LHCN-M2 (cell line): ENCODE measurements around the gene HS3ST1. TPM values are rescaled to one million over a fixed set of nuclear protein-coding genes. Genes with fewer than 3 reads are reported as not detected.
A peak's percentile ranks its signal among the peaks of the same experiment; 100 is the strongest.

Experiments
- DNase-seq: peaks from one replicate; pipeline ENCODE4 v3.0.0-alpha.2; 2012; ENCODE audit warnings: low read depth
- polyA plus RNA-seq: library from polyadenylated mRNA; unstranded; fragments of >200 nt; gene quantifications from one replicate; pipeline ENCODE4 v1.2.1, GENCODE V29; 2012; ENCODE audit warnings: missing spikeins
- total RNA-seq: library from RNA; depleted of rRNA; stranded (reverse); fragments of >200 nt; gene quantifications from 2 replicates; pipeline ENCODE4 v1.2.3, GENCODE V29; 2014; rRNA removed

The HS3ST1 gene
- total RNA-seq: under 0.01 and 0.06 TPM in 2 replicates
- polyA plus RNA-seq: 0.09 TPM

- no peak for DNase-seq
These were observed at the start of gene HS3ST1 for GRCh38 chr4:11428231-11428898. TSS of gene HS3ST1 (minus strand) at chr4:11428894. CDS start at chr4:11400005, 28,889 bp downstream.

GRCh38 chr4:11475871-11476270 is 47.2 kb upstream of the HS3ST1 start:
- no peak for DNase-seq

GRCh38 chr4:11474146-11474545 is 45.5 kb upstream of the HS3ST1 start:
- DNase-seq: no peak

GRCh38 chr4:11472535-11472934 is 43.8 kb upstream of the HS3ST1 start:
- DNase-seq: no peak

- DNase-seq: no peak
These were observed 42.9 kb upstream of the HS3ST1 start for GRCh38 chr4:11471618-11472017.

GRCh38 chr4:11471046-11471441 is 42.4 kb upstream of the HS3ST1 start:
- no peak for DNase-seq

- DNase-seq: no peak
These were observed 41.8 kb upstream of the HS3ST1 start for GRCh38 chr4:11470438-11471045.

GRCh38 chr4:11469650-11470437 is 41.1 kb upstream of the HS3ST1 start:
- no peak for DNase-seq

- peak; percentile 19 for DNase-seq
These were observed 40.2 kb upstream of the HS3ST1 start for GRCh38 chr4:11468901-11469300.

GRCh38 chr4:11467931-11468330 is 39.2 kb upstream of the HS3ST1 start:
- no peak for DNase-seq

GRCh38 chr4:11463707-11464106 is 35.0 kb upstream of the HS3ST1 start:
- DNase-seq: no peak

GRCh38 chr4:11456401-11456800 is 27.7 kb upstream of the HS3ST1 start:
- DNase-seq: no peak

GRCh38 chr4:11455201-11455835 is 26.6 kb upstream of the HS3ST1 start:
- no peak for DNase-seq

- no peak for DNase-seq
These were observed 23.0 kb upstream of the HS3ST1 start for GRCh38 chr4:11451716-11452115.

- peak; percentile 23 for DNase-seq
These were observed 17.6 kb upstream of the HS3ST1 start for GRCh38 chr4:11446155-11446811.

- DNase-seq: no peak
These were observed 12.5 kb upstream of the HS3ST1 start for GRCh38 chr4:11441194-11441556.

- DNase-seq: no peak
These were observed 11.9 kb upstream of the HS3ST1 start for GRCh38 chr4:11440481-11441193.

GRCh38 chr4:11439836-11440235 is 11.1 kb upstream of the HS3ST1 start:
- no peak for DNase-seq

GRCh38 chr4:11438647-11439046 is 10.0 kb upstream of the HS3ST1 start:
- DNase-seq: no peak

- DNase-seq: no peak
These were observed 8.0 kb upstream of the HS3ST1 start for GRCh38 chr4:11436673-11437072.

- DNase-seq: no peak
These were observed 7.4 kb upstream of the HS3ST1 start for GRCh38 chr4:11436084-11436483.
